GM18909 (cell line): ENCODE measurements around the gene GPR183.

Experiments used
- ATAC-seq: cut with Tn5 transposase; IDR thresholded peaks from one replicate; pipeline ENCODE4 v1.9.1; 2021; ENCODE audit warnings: mild to moderate bottlenecking; ENCODE audit not compliant: unreplicated experiment, poor library complexity

GPR183 gene

DNA sequence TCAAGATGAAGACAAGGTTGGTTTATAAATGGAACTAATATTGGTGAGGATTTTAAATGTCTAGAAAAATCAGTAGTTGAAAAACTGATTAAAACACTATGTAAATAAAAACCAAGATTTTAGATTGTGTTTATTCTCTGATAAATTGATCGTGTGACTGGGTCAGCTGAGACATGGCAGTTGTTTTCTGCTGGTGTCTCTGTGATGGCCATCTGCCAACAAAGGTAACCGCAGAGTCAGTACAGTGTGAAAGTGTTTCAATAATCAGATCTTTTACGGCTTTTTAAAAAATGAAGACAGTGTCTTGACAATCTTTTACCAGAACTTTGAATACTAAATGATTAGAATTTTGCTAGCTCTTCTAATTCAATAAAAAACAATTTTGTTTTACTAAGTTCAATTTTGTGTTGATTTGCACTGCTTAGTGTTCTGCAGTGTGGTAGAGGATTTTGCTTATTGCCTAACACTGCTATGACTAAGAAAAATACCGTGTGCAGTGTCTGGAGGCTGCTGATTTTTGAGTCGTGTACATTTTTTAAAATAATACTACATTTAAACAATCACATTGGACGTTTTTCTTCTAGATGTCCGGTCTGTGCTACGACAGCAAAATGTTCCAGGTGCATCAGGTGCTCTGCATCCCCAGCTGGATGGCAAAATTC lies 32.7 kb upstream of the GPR183 start:
- ATAC-seq, result no peak

- ATAC-seq, result no peak
Observed at GRCh38 chr13:99339230-99339721, 32.1 kb upstream of the GPR183 start.

GRCh38 chr13:99335603-99336002 lies 28.4 kb upstream of the GPR183 start:
- ATAC-seq, result peak; percentile 82

- no peak for ATAC-seq
Observed at GRCh38 chr13:99335087-99335486, 27.9 kb upstream of the GPR183 start.

DNA sequence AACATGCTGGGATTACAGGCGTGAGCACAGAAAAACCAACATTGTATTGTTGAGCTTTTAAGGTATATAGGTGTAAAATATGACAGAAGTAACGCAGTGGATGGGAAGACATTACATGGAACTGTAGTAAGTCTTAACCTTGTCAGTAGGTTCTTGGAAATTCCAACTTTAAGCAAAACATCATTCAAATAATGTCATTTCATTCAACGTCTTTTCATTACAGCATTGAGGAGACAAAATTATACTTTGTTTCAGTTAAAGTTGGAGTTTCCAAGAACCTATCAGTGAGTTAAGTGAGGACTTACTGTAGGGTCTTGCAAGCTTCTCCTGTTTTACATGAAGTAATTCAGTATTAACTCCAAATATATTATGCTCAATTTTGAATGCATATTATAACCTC lies 27.0 kb upstream of the GPR183 start:
- ATAC-seq, result no peak

DNA sequence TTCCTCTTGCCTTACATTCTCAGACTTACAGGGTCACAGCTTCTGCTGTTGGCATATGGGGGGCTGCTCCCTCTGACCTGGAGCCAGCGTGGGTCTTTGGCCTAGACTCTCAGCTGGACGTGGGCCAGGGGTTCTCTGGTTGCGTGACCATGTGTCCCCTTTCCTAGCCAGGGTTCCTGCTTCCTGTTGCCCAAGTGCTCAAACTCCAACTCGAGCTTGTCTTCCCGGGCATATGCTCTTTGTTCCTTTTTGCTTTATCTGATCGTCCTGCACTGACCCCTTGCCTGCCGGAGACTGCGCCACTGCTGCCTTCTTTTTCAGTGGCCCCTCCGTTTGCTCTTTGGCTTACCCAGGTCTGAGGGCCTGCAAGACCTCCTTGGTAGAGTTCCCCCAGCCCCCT lies 25.3 kb upstream of the GPR183 start:
- ATAC-seq, result peak; percentile 15

DNA sequence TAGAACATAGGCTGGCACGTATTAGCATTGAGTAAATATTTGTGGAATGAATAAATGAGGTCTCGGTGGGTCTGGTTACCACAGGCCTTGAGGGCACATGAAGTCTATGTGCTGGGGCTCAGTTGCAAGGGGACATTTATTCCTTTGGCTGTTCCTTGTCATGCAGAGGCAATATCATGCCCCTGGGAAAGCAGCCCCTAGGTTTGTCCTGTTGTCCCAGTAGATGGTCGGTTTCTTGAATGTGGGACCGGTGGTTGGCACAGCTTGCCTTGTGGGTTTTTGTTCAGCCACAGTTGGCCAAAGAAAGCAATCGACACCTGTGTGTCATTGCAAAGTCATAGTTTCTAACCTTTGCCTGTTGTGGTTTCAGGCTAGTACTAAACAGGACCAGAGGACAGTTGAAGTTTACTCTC lies 24.7 kb upstream of the GPR183 start:
- peak; percentile 87 for ATAC-seq

DNA sequence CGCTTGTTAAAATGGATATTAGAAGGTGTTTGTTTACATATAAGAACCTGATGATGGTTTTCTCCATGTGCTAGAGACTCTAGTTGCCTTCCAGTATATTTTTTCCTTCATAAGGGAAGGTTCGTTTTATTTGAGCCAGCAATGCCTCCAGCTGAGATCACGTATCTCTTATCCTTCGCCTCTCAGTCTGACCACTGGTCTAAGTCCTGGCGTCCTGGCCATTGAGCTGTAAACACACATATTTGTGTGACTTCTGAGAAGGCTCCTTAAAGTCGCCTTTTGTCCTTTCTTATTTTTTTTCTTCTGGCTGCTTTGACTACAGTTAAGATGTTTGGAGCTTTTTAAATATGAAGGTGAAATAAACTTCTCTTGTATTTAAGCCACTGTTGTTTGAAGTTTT lies 23.7 kb upstream of the GPR183 start:
- ATAC-seq, result no peak

GRCh38 chr13:99329477-99329876 lies 22.3 kb upstream of the GPR183 start:
- no peak for ATAC-seq

- no peak for ATAC-seq
Observed at GRCh38 chr13:99327761-99328160, 20.6 kb upstream of the GPR183 start.

GRCh38 chr13:99327126-99327525 lies 19.9 kb upstream of the GPR183 start:
- no peak for ATAC-seq

DNA sequence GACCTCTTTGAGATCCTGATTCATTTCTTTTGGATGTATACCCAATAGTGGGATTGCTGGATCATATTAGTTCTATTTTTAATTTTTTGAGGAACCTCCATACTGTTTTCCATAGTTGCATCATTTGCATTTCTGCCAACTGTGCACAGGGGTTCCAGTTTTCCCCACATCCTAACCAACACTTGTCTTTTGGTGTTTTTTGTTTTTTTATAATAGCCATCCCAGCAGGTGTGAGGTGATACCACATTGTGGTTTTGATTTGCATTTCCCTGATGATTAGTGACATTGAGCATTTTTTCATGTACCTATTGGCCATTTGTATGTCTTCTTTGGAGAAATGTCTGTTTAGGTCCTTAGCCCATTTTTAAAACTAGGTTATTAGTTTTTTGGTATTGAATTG lies 18.8 kb upstream of the GPR183 start:
- ATAC-seq, result no peak

GRCh38 chr13:99323488-99323887 lies 16.3 kb upstream of the GPR183 start:
- ATAC-seq, result no peak

- peak; percentile 82 for ATAC-seq
Observed at GRCh38 chr13:99322297-99323103, 15.3 kb upstream of the GPR183 start.

- no peak for ATAC-seq
Observed at GRCh38 chr13:99321709-99322108, 14.5 kb upstream of the GPR183 start.

DNA sequence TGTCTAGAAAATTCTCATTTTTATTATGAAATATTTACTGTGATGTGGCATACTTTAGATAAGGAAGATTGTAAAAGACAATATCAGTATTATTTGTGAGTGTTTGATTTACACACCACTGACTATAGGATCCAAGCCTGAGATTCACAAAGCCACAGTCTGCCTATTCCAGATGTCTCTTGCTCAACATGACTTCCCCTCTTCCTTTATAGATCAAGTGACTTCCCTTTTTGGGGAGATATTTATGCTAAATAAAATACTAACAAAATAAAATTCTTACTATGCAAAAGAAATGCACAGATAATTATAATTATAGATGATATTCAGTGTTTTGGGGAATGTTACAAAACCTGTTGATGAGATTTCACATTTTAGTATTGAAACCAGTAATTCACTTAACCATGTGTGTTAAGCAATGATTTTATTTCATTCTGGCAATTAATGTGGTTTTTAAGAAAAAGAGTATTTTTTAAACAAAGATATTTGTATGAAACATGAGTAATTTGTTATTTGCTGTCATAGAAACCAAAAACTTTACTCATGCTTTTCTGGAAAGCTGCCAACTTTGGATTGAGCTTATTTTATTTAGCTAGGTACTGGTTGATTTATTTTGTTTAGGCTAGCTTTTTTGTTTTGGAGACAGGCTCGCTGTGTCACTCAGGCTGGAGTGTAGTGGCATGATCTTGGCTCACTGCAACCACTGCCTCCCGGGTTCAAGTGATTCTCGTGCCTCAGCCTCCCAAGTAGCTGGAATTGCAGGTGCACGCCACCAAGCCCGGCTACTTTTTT lies 13.7 kb upstream of the GPR183 start:
- no peak for ATAC-seq

GRCh38 chr13:99316657-99317256 lies 9.6 kb upstream of the GPR183 start:
- ATAC-seq, result no peak

GRCh38 chr13:99316224-99316623 lies 9.0 kb upstream of the GPR183 start:
- ATAC-seq, result no peak

DNA sequence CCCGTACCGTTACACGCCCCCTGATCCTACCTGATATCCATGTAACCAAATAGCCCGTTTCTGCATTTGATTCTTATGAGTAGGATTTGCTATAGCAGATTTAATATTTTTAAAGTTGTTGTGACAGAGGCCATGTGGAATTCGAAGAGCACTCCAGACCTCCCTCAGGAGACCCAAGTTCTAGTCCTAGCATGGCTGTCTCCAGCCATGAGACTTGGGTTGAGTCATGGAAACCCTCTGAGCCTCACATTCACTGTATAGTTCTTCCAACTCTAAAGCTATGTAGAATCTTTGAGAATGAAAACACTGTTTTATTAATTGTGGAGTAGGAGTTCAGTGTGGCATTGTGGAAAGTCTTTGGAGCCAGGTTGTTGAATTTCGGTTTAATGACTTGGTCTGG lies 8.0 kb upstream of the GPR183 start:
- ATAC-seq, result no peak

- ATAC-seq, result no peak
Observed at GRCh38 chr13:99314640-99315176, 7.5 kb upstream of the GPR183 start.
